ENCODE data around the gene DYRK3. TPM values are rescaled to one million over a fixed set of nuclear protein-coding genes. Genes with fewer than 3 reads are reported as not detected.

The DYRK3 gene
- polyA plus RNA-seq, 1 donor (not counting 4 experiments of a cell fraction or from before 2014, with no cell fraction given), result 15.0 TPM

DNA sequence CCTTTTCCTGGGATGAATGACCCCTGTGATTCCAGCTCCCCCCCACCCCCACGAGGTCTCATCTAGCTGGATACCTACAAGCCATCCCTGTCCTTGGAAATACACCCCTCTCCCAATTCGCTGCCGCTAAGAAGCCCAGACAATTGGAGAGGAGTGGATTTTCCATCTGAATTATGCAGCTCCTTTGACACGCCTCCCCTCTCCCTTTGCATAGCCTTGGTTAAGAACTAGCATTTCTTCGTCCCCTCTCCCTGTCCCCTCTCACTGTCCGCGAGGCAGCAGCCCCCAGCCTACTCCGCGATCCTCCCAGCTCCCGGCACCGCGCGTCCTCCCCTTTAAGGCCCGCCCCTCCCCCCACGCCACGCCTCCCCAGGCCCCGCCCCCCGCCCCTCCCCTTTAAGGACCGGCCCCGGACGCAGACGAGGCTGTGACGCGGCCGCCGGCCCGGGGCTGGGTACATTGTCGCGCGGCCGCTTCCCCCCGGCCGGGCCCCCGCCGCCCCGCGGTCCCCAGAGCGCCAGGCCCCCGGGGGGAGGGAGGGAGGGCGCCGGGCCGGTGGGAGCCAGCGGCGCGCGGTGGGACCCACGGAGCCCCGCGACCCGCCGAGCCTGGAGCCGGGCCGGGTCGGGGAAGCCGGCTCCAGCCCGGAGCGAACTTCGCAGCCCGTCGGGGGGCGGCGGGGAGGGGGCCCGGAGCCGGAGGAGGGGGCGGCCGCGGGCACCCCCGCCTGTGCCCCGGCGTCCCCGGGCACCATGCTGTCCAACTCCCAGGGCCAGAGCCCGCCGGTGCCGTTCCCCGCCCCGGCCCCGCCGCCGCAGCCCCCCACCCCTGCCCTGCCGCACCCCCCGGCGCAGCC, 49.4 kb downstream of the DYRK3 start, which contains the start of gene MAPKAPK2:
Gene MAPKAPK2 (plus strand): TSS at position 428 of the 856 bp plus-strand sequence. CDS start 325 bp downstream, at position 753.
- peak within 1 kb of the TSS; percentile 99 for H3K4me2 ChIP-seq (ENCODE audit: control insufficient read depth, extremely low read depth, insufficient read depth, low read depth, low read length)
- H4K20me1 ChIP-seq (ENCODE audit: control insufficient read depth, extremely low read depth, insufficient read depth, low read length), result peaks cover 25% of the 10 kb centered on the region
- H3K36me3 ChIP-seq (ENCODE audit: control insufficient read depth in 2 of 2, extremely low read depth in 1 of 2, insufficient read depth in 2 of 2, low read length in 2 of 2), result peaks cover 0 to 2% of the 10 kb centered on the region in 2 experiments
- H3K9ac ChIP-seq (ENCODE audit: control insufficient read depth, extremely low read depth, insufficient read depth, low read length), result peak within 1 kb of the TSS; percentile 93
- H3K27me3 ChIP-seq (ENCODE audit: control insufficient read depth, extremely low read depth, insufficient read depth, low read length), result peaks cover 10% of the 10 kb centered on the region
- dilution Hi-C loops (cut with MboI; ENCODE audit: extremely low pct_ligation_motif_present, low sequenced_read_pairs), result no loop called here
- TF ChIP-seq EZH2 (IDR thresholded peaks at IDR 0.05; ENCODE audit: low read length), result no peak
- TF ChIP-seq, protein P1, sequence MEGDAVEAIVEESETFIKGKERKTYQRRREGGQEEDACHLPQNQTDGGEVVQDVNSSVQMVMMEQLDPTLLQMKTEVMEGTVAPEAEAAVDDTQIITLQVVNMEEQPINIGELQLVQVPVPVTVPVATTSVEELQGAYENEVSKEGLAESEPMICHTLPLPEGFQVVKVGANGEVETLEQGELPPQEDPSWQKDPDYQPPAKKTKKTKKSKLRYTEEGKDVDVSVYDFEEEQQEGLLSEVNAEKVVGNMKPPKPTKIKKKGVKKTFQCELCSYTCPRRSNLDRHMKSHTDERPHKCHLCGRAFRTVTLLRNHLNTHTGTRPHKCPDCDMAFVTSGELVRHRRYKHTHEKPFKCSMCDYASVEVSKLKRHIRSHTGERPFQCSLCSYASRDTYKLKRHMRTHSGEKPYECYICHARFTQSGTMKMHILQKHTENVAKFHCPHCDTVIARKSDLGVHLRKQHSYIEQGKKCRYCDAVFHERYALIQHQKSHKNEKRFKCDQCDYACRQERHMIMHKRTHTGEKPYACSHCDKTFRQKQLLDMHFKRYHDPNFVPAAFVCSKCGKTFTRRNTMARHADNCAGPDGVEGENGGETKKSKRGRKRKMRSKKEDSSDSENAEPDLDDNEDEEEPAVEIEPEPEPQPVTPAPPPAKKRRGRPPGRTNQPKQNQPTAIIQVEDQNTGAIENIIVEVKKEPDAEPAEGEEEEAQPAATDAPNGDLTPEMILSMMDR (optimal IDR thresholded peaks at IDR 0.05 in 1 of 3, IDR thresholded peaks at IDR 0.05 in 1 of 3, conservative IDR thresholded peaks at IDR 0.05 in 1 of 3; ENCODE audit: extremely low read depth in 1 of 3, insufficient read depth in 2 of 3, low read length in 3 of 3), result no peak
- peaks cover 25% of the 10 kb centered on the region for H3K4me1 ChIP-seq (ENCODE audit: control insufficient read depth, extremely low read depth, insufficient read depth, low read length)
- H3K4me3 ChIP-seq (ENCODE audit: control insufficient read depth in 2 of 3, extremely low read depth in 1 of 3, insufficient read depth in 2 of 3, low read depth in 1 of 3, low read length in 3 of 3), result peak within 1 kb of the TSS; percentile 75 to 90 (median 84)
- peak within 1 kb of the TSS; percentile 83 for H3K27ac ChIP-seq (ENCODE audit: control insufficient read depth, insufficient read depth, low read length)
- H3K9me1 ChIP-seq (ENCODE audit: control insufficient read depth, extremely low read depth, insufficient read depth, low read length), result peaks cover 2% of the 10 kb centered on the region
- H3K79me2 ChIP-seq (ENCODE audit: control insufficient read depth, insufficient read depth, low read length), result peaks cover 44% of the 10 kb centered on the region
- peak within 1 kb of the TSS; percentile 97 for H2AFZ ChIP-seq (ENCODE audit: control insufficient read depth, low read length)
- DNase-seq (ENCODE audit: low read depth, low spot score), result no peak
- no peaks in the 10 kb centered on the region for H3K9me3 ChIP-seq (ENCODE audit: control insufficient read depth, low read depth, low read length)
- no peak for FAIRE-seq

DNA sequence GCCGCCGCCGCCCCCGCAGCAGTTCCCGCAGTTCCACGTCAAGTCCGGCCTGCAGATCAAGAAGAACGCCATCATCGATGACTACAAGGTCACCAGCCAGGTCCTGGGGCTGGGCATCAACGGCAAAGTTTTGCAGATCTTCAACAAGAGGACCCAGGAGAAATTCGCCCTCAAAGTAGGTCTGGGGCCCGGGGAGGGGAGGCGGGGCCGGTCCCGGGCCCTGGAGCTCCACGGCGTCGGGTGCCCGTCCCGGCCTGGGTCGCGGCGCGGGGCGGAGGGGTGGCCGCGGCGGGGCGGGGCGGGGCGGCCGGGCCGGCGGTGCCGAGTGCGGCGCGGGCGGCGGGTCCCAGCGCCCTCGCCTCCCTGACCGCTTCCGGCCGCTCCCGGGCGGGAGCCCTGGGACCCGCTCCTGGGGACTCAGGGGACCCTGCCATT, 50.0 kb downstream of the DYRK3 start:
- no peak for FAIRE-seq
- Histone ChIP-seq H3K9me3 (ENCODE audit: control insufficient read depth, low read depth, low read length) (no peaks in the 10 kb centered on the region), H2AFZ (ENCODE audit: control insufficient read depth, low read length) (peak overlapping the region; percentile 68), H3K27ac (ENCODE audit: control insufficient read depth, insufficient read depth, low read length) (peak overlapping the region; percentile 83), H3K36me3 (ENCODE audit: control insufficient read depth in 2 of 2, extremely low read depth in 1 of 2, insufficient read depth in 2 of 2, low read length in 2 of 2) (peaks cover 0 to 2% of the 10 kb centered on the region in 2 experiments), H3K4me3 (ENCODE audit: control insufficient read depth in 2 of 3, extremely low read depth in 1 of 3, insufficient read depth in 2 of 3, low read depth in 1 of 3, low read length in 3 of 3) (peak overlapping the region; percentile 75 to 90 (median 84)), H4K20me1 (ENCODE audit: control insufficient read depth, extremely low read depth, insufficient read depth, low read length) (peaks cover 32% of the 10 kb centered on the region), H3K27me3 (ENCODE audit: control insufficient read depth, extremely low read depth, insufficient read depth, low read length) (peaks cover 10% of the 10 kb centered on the region), H3K9ac (ENCODE audit: control insufficient read depth, extremely low read depth, insufficient read depth, low read length) (peak overlapping the region; percentile 93), H3K79me2 (ENCODE audit: control insufficient read depth, insufficient read depth, low read length) (peaks cover 50% of the 10 kb centered on the region), H3K9me1 (ENCODE audit: control insufficient read depth, extremely low read depth, insufficient read depth, low read length) (peaks cover 7% of the 10 kb centered on the region), H3K4me2 (ENCODE audit: control insufficient read depth, extremely low read depth, insufficient read depth, low read depth, low read length) (peak overlapping the region; percentile 99), H3K4me1 (ENCODE audit: control insufficient read depth, extremely low read depth, insufficient read depth, low read length) (peaks cover 29% of the 10 kb centered on the region)
- dilution Hi-C loops (cut with MboI; ENCODE audit: extremely low pct_ligation_motif_present, low sequenced_read_pairs), result no loop called here
- no peak for DNase-seq (ENCODE audit: low read depth, low spot score)
- no peak for TF ChIP-seq EZH2 (IDR thresholded peaks at IDR 0.05; ENCODE audit: low read length)
- TF ChIP-seq, protein P1 (optimal IDR thresholded peaks at IDR 0.05 in 1 of 3, IDR thresholded peaks at IDR 0.05 in 1 of 3, conservative IDR thresholded peaks at IDR 0.05 in 1 of 3; ENCODE audit: extremely low read depth in 1 of 3, insufficient read depth in 2 of 3, low read length in 3 of 3), result no peak

Data from keratinocyte (primary cell).